Heart right ventricle (tissue), 16 donors: ENCODE measurements around the gene MIX23. TPM values are rescaled to one million over a fixed set of nuclear protein-coding genes. Genes with fewer than 3 reads are reported as not detected.

Experiments
- ATAC-seq, 8 donors: fragments of 200-7000 bp; cut with Tn5 transposase; one replicate each; pipeline ENCODE4 v1.9.1; 2020; ENCODE audit warnings: mild to moderate bottlenecking in 8 of 8, moderate library complexity in 8 of 8, moderate number of reproducible peaks in 1 of 8
- DNase-seq, 2 donors: peaks; one replicate each; pipeline ENCODE4 v3.0.0-alpha.2; 2020
- H3K27ac ChIP-seq, 10 donors: fragments of 200-600 bp; sonication (generic) in 2 of 10; one replicate each; pipeline versions ENCODE4 v1.5.0 to v1.8.0; 2020 to 2022; ENCODE audit warnings: mild to moderate bottlenecking in 3 of 10
- H3K27me3 ChIP-seq, 7 donors: fragments of 200-600 bp; one replicate each; pipeline ENCODE4 v1.8.0; 2021 to 2022; ENCODE audit warnings: mild to moderate bottlenecking in 2 of 7
- H3K36me3 ChIP-seq, 9 donors: fragments of 200-600 bp; sonication (generic) in 1 of 9; one replicate each; pipeline versions ENCODE4 v1.5.0 to v1.8.0; 2020 to 2022; ENCODE audit warnings: mild to moderate bottlenecking in 2 of 9
- H3K4me1 ChIP-seq, 9 donors: fragments of 200-600 bp; sonication (generic) in 1 of 9; one replicate each; pipeline versions ENCODE4 v1.5.0 to v1.8.0; 2020 to 2022; ENCODE audit warnings: mild to moderate bottlenecking in 4 of 9
- H3K4me3 ChIP-seq, 10 donors: fragments of 200-600 bp; sonication (generic) in 2 of 10; one replicate each; pipeline versions ENCODE4 v1.5.0 to v1.8.0; 2020 to 2022; ENCODE audit warnings: mild to moderate bottlenecking in 7 of 10, moderate library complexity in 2 of 10
- H3K9me3 ChIP-seq, 11 donors: fragments of 200-600 bp in 10 of 11; sonication (generic) in 2 of 11; one replicate each; pipeline versions ENCODE4 v1.5.0 to v1.8.0; 2013 to 2022; ENCODE audit warnings: mild to moderate bottlenecking in 2 of 11, control low read depth in 1 of 11, moderate library complexity in 1 of 11
- CTCF ChIP-seq, 9 donors: fragments of 200-600 bp; sonication (generic) in 2 of 9; IDR thresholded peaks; one replicate each; pipeline versions ENCODE4 v1.5.0 to v1.8.0; 2021 to 2022; ENCODE audit warnings: antibody characterized with exemption in 9 of 9, mild to moderate bottlenecking in 5 of 9, moderate library complexity in 1 of 9
- WGBS, 2 donors: extraction: QIAGEN DNeasy Blood & Tissue Kit; methylation state at CpG; one replicate each; pipeline ENCODE4 v1.1.7; 2013; ENCODE audit warnings: inconsistent platforms in 1 of 2; 5-methylcytosine and 5-hydroxymethylcytosine counted together
- intact Hi-C, 10 donors: fragments of 100-400 bp; cut with DNase I; formaldehyde crosslinking; loops; one replicate each; pipeline versions ENCODE4 v1.11.1 to v1.14.2; 2022
- polyA plus RNA-seq, 2 donors: library from polyadenylated mRNA; stranded (reverse); fragments of 200-250 nt; gene quantifications; one replicate each; pipeline ENCODE4 v1.2.3, GENCODE V29; 2013
- total RNA-seq, 10 donors: library from RNA; stranded (reverse); fragmentation: NEBNext Ultra II Directional in 3 of 10; extraction: Animal tissue kit (Norgen Biotek cat#: 25700) in 3 of 10; gene quantifications; one replicate each; pipeline versions ENCODE4 v1.2.1 to v1.2.4, GENCODE V29; 2021 to 2023
- donor health status: Arrhythmogenic right ventricular cardiomyopathy.
- donor health status: ischemic (EF 13 %, LVEDD 7.1; RV severe dilation, severe dysfunction).
- donor health status: healthy with polysubstance abuse.
- donor health status: DM: no; HTN: yes; CAD: no.
- donor health status: DM: no; HTN: no; CAD: no.
- donor health status: ischemic (EF 25% LVEDD 6.9; RV normal size, moderate dysfunction).
- donor health status: ischemic (EF 25% LVEDD 5.7; RV mildly dilated, moderate dysfunction).
- donor health status: healthy.
- donor health status: DM: yes; HTN: yes; CAD: no.
- donor health status: Ischemic cardiomyopathy.
- donor health status: ischemic (EF 35%, LVEDD 5.7; RV mildly dilated, moderate dysfunction).
- donor health status: nonischemic (EF 11% LVEDD 7.7; RV severe dilation, severe dysfunction).
- donor health status: DM: yes; HTN: yes; CAD: no.
- donor health status: PGD.
- donor health status: ischemic (EF 29% LVEDD 5.4; RV normal size, mild dysfunction).
- donor health status: nonischemic (EF 23%, LVEDD 6.1; RV moderate dilation, normal function).

The MIX23 gene
- total and polyA plus RNA-seq, 12 donors: 23.8 to 58.4 (median 30.1) TPM

- no peaks in the 10 kb centered on the region for H3K36me3 ChIP-seq
- intact Hi-C loops: no loop called here
- H3K4me1 ChIP-seq: peaks cover 0 to 8% (median 0%) of the 10 kb centered on the region in 9 donors
- H3K9me3 ChIP-seq: no peaks in the 10 kb centered on the region
- no peak for TF ChIP-seq CTCF (IDR thresholded peaks at IDR 0.05)
- H3K27ac ChIP-seq: no peak overlapping the region
- peaks cover 0 to 19% (median 11%) of the 10 kb centered on the region in 7 donors for H3K27me3 ChIP-seq
- ATAC-seq: no peak
- no peak overlapping the region for H3K4me3 ChIP-seq
- DNase-seq: no peak
These were observed 70.2 kb downstream of the MIX23 start for GRCh38 chr3:122312826-122313225.

DNA sequence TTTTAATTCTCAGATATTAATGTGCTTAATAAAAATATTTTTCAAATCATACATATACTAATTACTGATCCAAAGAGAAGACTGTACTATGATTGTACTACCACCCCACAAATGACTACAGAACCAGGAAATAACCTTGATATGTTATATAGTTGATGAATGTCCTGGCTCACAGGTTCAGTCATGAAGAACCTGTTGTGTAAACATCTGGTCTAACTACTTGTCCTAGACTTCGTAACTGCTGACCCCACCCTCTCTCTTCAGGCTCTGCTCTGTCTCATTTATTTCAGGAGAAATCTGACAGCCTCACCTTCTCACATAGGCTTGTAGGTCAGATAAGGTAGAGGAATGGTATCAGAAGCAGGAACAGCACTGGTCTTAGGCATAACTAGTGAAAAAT, 72.7 kb downstream of the MIX23 start:
- no peak overlapping the region for H3K4me3 ChIP-seq
- H3K9me3 ChIP-seq: no peaks in the 10 kb centered on the region
- ATAC-seq (no peak), DNase-seq (no peak)
- H3K36me3 ChIP-seq: no peaks in the 10 kb centered on the region
- peaks cover 0 to 8% (median 0%) of the 10 kb centered on the region in 9 donors for H3K4me1 ChIP-seq
- no peak for TF ChIP-seq CTCF (IDR thresholded peaks at IDR 0.05)
- WGBS, 2 donors: 26 to 39% methylated on average over 1 of the region's 1 CpG
- no peak overlapping the region for H3K27ac ChIP-seq
- intact Hi-C loops: no loop called here
- peaks cover 0 to 5% (median 0%) of the 10 kb centered on the region in 7 donors for H3K27me3 ChIP-seq

Other genes starting within 250 kb of the MIX23 start
- not detected for gene CASR, start 199.6 kb downstream of the MIX23 start, total RNA-seq
- gene CASR, start 199.6 kb downstream of the MIX23 start, polyA plus RNA-seq: not detected
- 1 to 10 TPM in 5 of 10 donors, under 1 TPM in 4, not detected in 1; 0.42 to 5.5 (median 1.1) TPM for gene CSTA, start 58.0 kb downstream of the MIX23 start, total RNA-seq
- gene CSTA, start 58.0 kb downstream of the MIX23 start, polyA plus RNA-seq: 1 to 10 TPM; 2.5 to 4.6 TPM
- gene FAM162A, start 951 bp upstream of the MIX23 start, total RNA-seq: 100 to 1,000 TPM; 111 to 162 (median 131) TPM
- 100 to 1,000 TPM; 176 to 219 TPM for gene FAM162A, start 951 bp upstream of the MIX23 start, polyA plus RNA-seq
- gene WDR5B, start 32.8 kb upstream of the MIX23 start, total RNA-seq: 1 to 10 TPM; 2.1 to 3.9 (median 2.9) TPM
- 1 to 10 TPM; 1.8 TPM for gene WDR5B, start 32.8 kb upstream of the MIX23 start, polyA plus RNA-seq
- gene KPNA1, start 131.7 kb upstream of the MIX23 start, total RNA-seq: 100 to 1,000 TPM in 3 of 10 donors, 10 to 100 TPM in 7; 71.0 to 121 (median 86.9) TPM
- 10 to 100 TPM; 14.5 to 14.8 TPM for gene KPNA1, start 131.7 kb upstream of the MIX23 start, polyA plus RNA-seq
- gene PARP9, start 181.1 kb upstream of the MIX23 start, total RNA-seq: 10 to 100 TPM in 9 of 10 donors, 1 to 10 TPM in 1; 9.1 to 60.4 (median 15.2) TPM
- 10 to 100 TPM in 1 of 2 donors, 1 to 10 TPM in 1; 7.1 to 18.1 TPM for gene PARP9, start 181.1 kb upstream of the MIX23 start, polyA plus RNA-seq
- gene DTX3L, start 181.1 kb upstream of the MIX23 start, total RNA-seq: 10 to 100 TPM in 6 of 10 donors, 1 to 10 TPM in 4; 8.0 to 61.1 (median 14.4) TPM
- 1 to 10 TPM; 3.2 to 7.4 TPM for gene DTX3L, start 181.1 kb upstream of the MIX23 start, polyA plus RNA-seq
- gene PARP15, start 194.4 kb upstream of the MIX23 start, total RNA-seq: 1 to 10 TPM in 1 of 10 donors, under 1 TPM in 9; 0.21 to 1.7 (median 0.60) TPM
- gene PARP15, start 194.4 kb upstream of the MIX23 start, polyA plus RNA-seq: 1 to 10 TPM in 1 of 2 donors, under 1 TPM in 1; 0.23 to 1.5 TPM